Endothelial cell of umbilical vein (primary cell): ENCODE measurements around the gene ATF3. TPM values are rescaled to one million over a fixed set of nuclear protein-coding genes. Genes with fewer than 3 reads are reported as not detected.

ENCODE experiments used
- BruUV-seq: library from RNA; stranded (reverse); fragments of 400-500 nt; replicated peaks from 2 replicates; lab custom pipeline; 2021; lab: Mats Ljungman, UMichigan
- CTCF ChIA-PET: fragments of 300-600, 350-600 bp; sonication (Branson Sonifier 250); formaldehyde crosslinking; loops from one replicate; lab custom pipeline; 2021; ENCODE audit warnings: antibody characterized with exemption, inconsistent platforms; lab: Charles Lee
- POLR2A ChIA-PET: fragments of 300-600, 350-600 bp; sonication (Branson Sonifier 250); formaldehyde crosslinking; loops from one replicate; lab custom pipeline; 2021; ENCODE audit warnings: antibody characterized with exemption, inconsistent platforms; lab: Charles Lee
- DNase-seq: peaks from one replicate; pipeline ENCODE4 v3.0.0-alpha.2; 2011; ENCODE audit warnings: low read depth, low spot score
- FAIRE-seq: peaks from 2 replicates; lab custom pipeline; 2011; peaks lifted over from hg19 to GRCh38; lab: Jason Lieb, UNC
- H2AFZ ChIP-seq: 2 replicates; pipeline ENCODE4 v1.6.0; 2012; ENCODE audit warnings: low read depth, low read length, control low read depth, inconsistent platforms
- H3K27ac ChIP-seq: 2 replicates; pipeline ENCODE4 v1.5.1; 2011; ENCODE audit warnings: low read depth, mild to moderate bottlenecking, control low read depth, low read length, moderate library complexity; ENCODE audit not compliant: insufficient read depth
- H3K27me3 ChIP-seq, 2 experiments: 2 replicates each; pipeline versions ENCODE4 v1.6.0 to v1.6.1; 2011; ENCODE audit warnings: low read length in 2 of 2, mixed read lengths in 1 of 2; ENCODE audit not compliant: control insufficient read depth in 2 of 2, insufficient read depth in 2 of 2
- H3K36me3 ChIP-seq, 2 experiments: 2 replicates in 1 of 2; 3 replicates in 1 of 2; pipeline ENCODE4 v1.5.1; 2011; ENCODE audit warnings: low read length in 2 of 2, mild to moderate bottlenecking in 1 of 2, moderate library complexity in 1 of 2; ENCODE audit not compliant: control insufficient read depth in 2 of 2, insufficient read depth in 2 of 2; ENCODE audit errors: extremely low read depth in 1 of 2
- H3K4me1 ChIP-seq: 3 replicates; pipeline ENCODE4 v1.5.1; 2011; ENCODE audit warnings: mild to moderate bottlenecking, low read length; ENCODE audit not compliant: control insufficient read depth, insufficient read depth; ENCODE audit errors: extremely low read depth
- H3K4me2 ChIP-seq: 2 replicates; pipeline ENCODE4 v1.6.1; 2011; ENCODE audit warnings: low read length, control low read depth, mixed read lengths; ENCODE audit not compliant: insufficient read depth
- H3K4me3 ChIP-seq, 3 experiments: fragments of 200-600 bp in 1 of 3; sonication (generic), shearing (Covaris generic) in 1 of 3; replicated peaks in 1 of 3; 2 replicates each; pipeline ENCODE4 v1.5.1; 2011 to 2016; ENCODE audit warnings: control low read depth in 3 of 3, low read length in 3 of 3, mild to moderate bottlenecking in 2 of 3, inconsistent platforms in 1 of 3, low read depth in 1 of 3, moderate library complexity in 1 of 3; ENCODE audit not compliant: insufficient read depth in 1 of 3
- H3K79me2 ChIP-seq: 2 replicates; pipeline ENCODE4 v1.6.0; 2012; ENCODE audit warnings: low read length, inconsistent platforms; ENCODE audit not compliant: control insufficient read depth, insufficient read depth
- H3K9ac ChIP-seq: replicated peaks from 2 replicates; pipeline ENCODE3; 2011; ENCODE audit warnings: low read length, control low read depth; ENCODE audit not compliant: insufficient read depth; ENCODE audit errors: extremely low read depth
- H3K9me1 ChIP-seq: replicated peaks from 3 replicates; pipeline ENCODE4 v1.6.0; 2011; ENCODE audit warnings: mild to moderate bottlenecking, low read length; ENCODE audit not compliant: control insufficient read depth, insufficient read depth; ENCODE audit errors: extremely low read depth
- H3K9me3 ChIP-seq: replicated peaks from 2 replicates; pipeline ENCODE4 v1.5.1; 2012; ENCODE audit warnings: low read length, inconsistent platforms; ENCODE audit not compliant: control insufficient read depth, insufficient read depth
- H4K20me1 ChIP-seq: replicated peaks from 2 replicates; pipeline ENCODE3; 2011; ENCODE audit warnings: mild to moderate bottlenecking, low read length; ENCODE audit not compliant: control insufficient read depth, insufficient read depth; ENCODE audit errors: extremely low read depth
- EZH2 ChIP-seq: IDR thresholded peaks from 2 replicates; pipeline ENCODE4 v1.6.1; 2012; ENCODE audit warnings: borderline replicate concordance, low read depth, mild to moderate bottlenecking, moderate library complexity, low read length, inconsistent platforms; ENCODE audit not compliant: severe bottlenecking
- FOS ChIP-seq: IDR thresholded peaks from 2 replicates; pipeline ENCODE4 v1.6.1; 2011; ENCODE audit warnings: mild to moderate bottlenecking, low read length, moderate library complexity, borderline replicate concordance; ENCODE audit not compliant: insufficient read depth
- GATA2 ChIP-seq: IDR thresholded peaks from 2 replicates; pipeline ENCODE4 v1.7.0; 2011; ENCODE audit warnings: low read depth, mild to moderate bottlenecking, moderate library complexity, mixed read lengths, low read length; ENCODE audit not compliant: insufficient read length, insufficient read depth
- JUN ChIP-seq: IDR thresholded peaks from 2 replicates; pipeline ENCODE4 v1.6.1; 2011; ENCODE audit warnings: borderline replicate concordance, low read depth; ENCODE audit not compliant: insufficient read length, insufficient read depth
- MYC ChIP-seq: IDR thresholded peaks from one replicate; pipeline ENCODE4 v1.6.1; 2011; ENCODE audit warnings: mild to moderate bottlenecking, low read depth, low read length
- POLR2A ChIP-seq: IDR thresholded peaks from 2 replicates; pipeline ENCODE4 v1.6.1; 2012; ENCODE audit warnings: low read depth, mild to moderate bottlenecking, control low read depth, low read length
- POLR2AphosphoS5 ChIP-seq: IDR thresholded peaks from 2 replicates; pipeline ENCODE4 v1.6.1; 2012; ENCODE audit warnings: low read depth, mild to moderate bottlenecking, control low read depth, low read length, moderate library complexity; ENCODE audit not compliant: insufficient read depth
- dilution Hi-C: fragments of 300-500 bp; cut with MboI; formaldehyde crosslinking; loops from one replicate; pipeline ENCODE4 v1.15.0; 2019; ENCODE audit warnings: low sequenced_read_pairs; ENCODE audit not compliant: extremely low pct_ligation_motif_present
- intact Hi-C: fragments of 100-400 bp; cut with micrococcal nuclease; formaldehyde crosslinking; loops from one replicate; pipeline ENCODE4 v1.10.0; 2022
- polyA plus RNA-seq, 4 experiments: library from polyadenylated mRNA; depleted of rRNA in 3 of 4; stranded (reverse) in 3 of 4; unstranded in 1 of 4; fragments of >200 nt; gene quantifications; 2 replicates each; pipeline versions ENCODE4 v1.2.1 to v1.2.3, GENCODE V29; 2011 to 2012; ENCODE audit warnings: missing spikeins in 1 of 4
- total RNA-seq: library from RNA; stranded (reverse); gene quantifications from 2 replicates; pipeline ENCODE4 v1.2.3, GENCODE V29; 2021
- TF ChIP-seq, protein P1 (sequence below): IDR thresholded peaks from 2 replicates; pipeline ENCODE4 v1.6.1; 2011; ENCODE audit not compliant: insufficient read depth, insufficient read length
- TF ChIP-seq, protein P2 (sequence below), 2 donors: IDR thresholded peaks; 1 replicate in 1 of 2; 2 replicates in 1 of 2; pipeline ENCODE4 v1.5.1; 2011; ENCODE audit warnings: low read length in 2 of 2, mild to moderate bottlenecking in 2 of 2, moderate library complexity in 2 of 2, control low read depth in 1 of 2, inconsistent platforms in 1 of 2, low read depth in 1 of 2; ENCODE audit not compliant: insufficient read depth in 1 of 2; ENCODE audit errors: extremely low read depth in 1 of 2

Gene ATF3
- total and polyA plus RNA-seq, 2 donors (not counting 3 experiments of a cell fraction or from before 2014, with no cell fraction given), result 6.1 to 17.1 TPM

DNA sequence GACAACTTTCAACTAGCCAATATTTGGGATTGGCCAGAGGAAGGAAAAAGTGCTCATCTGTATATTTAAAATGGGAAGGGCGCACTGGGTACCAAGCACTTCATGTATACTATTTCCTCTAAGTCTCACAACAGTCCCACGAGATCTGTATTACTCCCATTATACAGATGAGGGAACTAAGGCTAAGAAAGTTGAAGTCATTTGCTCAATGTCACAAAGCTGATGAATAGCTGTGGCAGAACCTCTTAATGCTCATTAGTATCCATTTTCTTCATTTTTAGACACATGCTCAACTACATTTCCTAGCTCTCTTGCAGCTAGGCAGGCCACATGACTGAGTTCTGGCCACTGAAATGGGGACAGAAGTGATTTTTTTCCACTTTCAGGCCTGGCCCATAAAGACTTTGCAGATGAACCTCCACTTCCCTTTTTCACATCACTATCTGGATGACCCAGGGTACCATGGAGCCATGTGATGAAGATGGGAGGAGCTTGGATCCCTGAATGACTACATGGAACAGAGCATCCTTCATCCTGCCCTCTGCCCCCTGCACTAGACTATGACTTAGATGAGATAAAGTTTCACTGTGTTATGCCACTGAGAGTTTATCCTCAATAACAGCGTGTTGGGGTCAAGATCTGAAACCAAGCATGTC lies 31.8 kb downstream of the ATF3 start:
- FAIRE-seq, result no peak
- ChIA-PET POLR2A (no interaction called here), CTCF (interaction anchor here (1.0 to 2.6 kb wide), 2 partner anchors 11 to 25 kb away, joined by 4 to 17 read pairs; no protein-coding TSS in a partner anchor)
- intact Hi-C loops (no loop called here), dilution Hi-C loops (no loop called here)
- H4K20me1 ChIP-seq, result no peaks in the 10 kb centered on the region
- BruUV-seq, result no TSS peak
- H3K9me3 ChIP-seq, result no peaks in the 10 kb centered on the region
- no peak overlapping the region for H3K9ac ChIP-seq
- peaks cover 0 to 5% of the 10 kb centered on the region in 2 experiments for H3K27me3 ChIP-seq
- no peak overlapping the region for H3K4me2 ChIP-seq
- peaks cover 18% of the 10 kb centered on the region for H3K4me1 ChIP-seq
- no peak overlapping the region for H2AFZ ChIP-seq
- H3K36me3 ChIP-seq, result no peaks in the 10 kb centered on the region
- TF ChIP-seq EZH2 (no peak), JUN (no peak), FOS (no peak), POLR2AphosphoS5 (no peak), POLR2A (no peak), MYC (no peak), GATA2 (no peak)
- TF ChIP-seq, protein P1, sequence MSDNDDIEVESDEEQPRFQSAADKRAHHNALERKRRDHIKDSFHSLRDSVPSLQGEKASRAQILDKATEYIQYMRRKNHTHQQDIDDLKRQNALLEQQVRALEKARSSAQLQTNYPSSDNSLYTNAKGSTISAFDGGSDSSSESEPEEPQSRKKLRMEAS, result no peak
- TF ChIP-seq, protein P2, sequence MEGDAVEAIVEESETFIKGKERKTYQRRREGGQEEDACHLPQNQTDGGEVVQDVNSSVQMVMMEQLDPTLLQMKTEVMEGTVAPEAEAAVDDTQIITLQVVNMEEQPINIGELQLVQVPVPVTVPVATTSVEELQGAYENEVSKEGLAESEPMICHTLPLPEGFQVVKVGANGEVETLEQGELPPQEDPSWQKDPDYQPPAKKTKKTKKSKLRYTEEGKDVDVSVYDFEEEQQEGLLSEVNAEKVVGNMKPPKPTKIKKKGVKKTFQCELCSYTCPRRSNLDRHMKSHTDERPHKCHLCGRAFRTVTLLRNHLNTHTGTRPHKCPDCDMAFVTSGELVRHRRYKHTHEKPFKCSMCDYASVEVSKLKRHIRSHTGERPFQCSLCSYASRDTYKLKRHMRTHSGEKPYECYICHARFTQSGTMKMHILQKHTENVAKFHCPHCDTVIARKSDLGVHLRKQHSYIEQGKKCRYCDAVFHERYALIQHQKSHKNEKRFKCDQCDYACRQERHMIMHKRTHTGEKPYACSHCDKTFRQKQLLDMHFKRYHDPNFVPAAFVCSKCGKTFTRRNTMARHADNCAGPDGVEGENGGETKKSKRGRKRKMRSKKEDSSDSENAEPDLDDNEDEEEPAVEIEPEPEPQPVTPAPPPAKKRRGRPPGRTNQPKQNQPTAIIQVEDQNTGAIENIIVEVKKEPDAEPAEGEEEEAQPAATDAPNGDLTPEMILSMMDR (IDR thresholded peaks at IDR 0.05; ENCODE audit: extremely low read depth in 1 of 2, insufficient read depth in 1 of 2, low read depth in 1 of 2, low read length in 2 of 2), result no peak
- no peak overlapping the region for H3K27ac ChIP-seq
- H3K79me2 ChIP-seq, result no peaks in the 10 kb centered on the region
- H3K9me1 ChIP-seq, result no peaks in the 10 kb centered on the region
- DNase-seq, result no peak
- no peak overlapping the region for H3K4me3 ChIP-seq
